ENCODE data around the gene KDM1A.

The KDM1A gene

DNA sequence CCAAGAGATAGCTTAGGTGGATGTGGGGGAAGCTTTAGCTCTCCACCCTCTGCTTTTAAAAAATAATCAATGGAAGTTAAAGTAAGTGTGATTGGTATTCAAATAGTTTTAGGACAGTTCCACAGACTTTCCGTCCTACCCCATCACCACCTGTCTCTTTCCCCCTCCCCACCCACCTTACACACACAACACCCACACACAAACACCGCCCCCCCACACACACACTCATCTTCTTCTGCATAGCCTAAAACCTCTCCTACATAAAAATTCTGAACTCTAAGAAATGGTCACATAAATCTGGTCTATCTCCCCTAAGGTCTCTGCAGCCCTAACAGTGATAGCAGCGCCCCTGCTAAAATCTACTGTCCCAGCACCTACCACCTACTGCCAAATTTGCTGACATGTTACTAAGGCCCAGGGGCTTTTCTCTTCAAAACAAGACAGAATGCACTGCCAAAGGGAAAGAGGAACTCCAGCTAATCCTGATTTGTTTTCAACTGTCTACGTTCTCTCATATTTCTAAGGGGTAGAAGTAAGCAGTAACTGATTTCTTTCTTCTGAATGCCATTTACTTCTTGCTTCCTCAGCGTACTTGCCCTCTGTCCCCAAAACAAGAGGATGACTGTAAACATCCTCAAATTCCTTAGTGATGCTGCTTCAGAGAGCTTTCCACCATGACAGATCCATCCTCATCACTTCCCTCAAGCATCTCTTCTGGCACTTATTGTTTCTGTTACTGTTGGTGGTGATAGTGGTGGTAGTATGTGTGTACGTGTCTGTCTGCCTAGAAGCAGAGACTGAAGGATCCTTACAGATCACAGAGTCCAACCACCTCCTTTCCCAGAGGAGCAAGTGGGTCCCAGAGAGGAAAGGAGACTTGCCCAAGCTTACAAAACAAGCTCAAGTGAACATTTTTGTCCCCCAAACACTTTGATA is 92.6 kb downstream of the KDM1A start:
- no peak for DNase-seq

DNA sequence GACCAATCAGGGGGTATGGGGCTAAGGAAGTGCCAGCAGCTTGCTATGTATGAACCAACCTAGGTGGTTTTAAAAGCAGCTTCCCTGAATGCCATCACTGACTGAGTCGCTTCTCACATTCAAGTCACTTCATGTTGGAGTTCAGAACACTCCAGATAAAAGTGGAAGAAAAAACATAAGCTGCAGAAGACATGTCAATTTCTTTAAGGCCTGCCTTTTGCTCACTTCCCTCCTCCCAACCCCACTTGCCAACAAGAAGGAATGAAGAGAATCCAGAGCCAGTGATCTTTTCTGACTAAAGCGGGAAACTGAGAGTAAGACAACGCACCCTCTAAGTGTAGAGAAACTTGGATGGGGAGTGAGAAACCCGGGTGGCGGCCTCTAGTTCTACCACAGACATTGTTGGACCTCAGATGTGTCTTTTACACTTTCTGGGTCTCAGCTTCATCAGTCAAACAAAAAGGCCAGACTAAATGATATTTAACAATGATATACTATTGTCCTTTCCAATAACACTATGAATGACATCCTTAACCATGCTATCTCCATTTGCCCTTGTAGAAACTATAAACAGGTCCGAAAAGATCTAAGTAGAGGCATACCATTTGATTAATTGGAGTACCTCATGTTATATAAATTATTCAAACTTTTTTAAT is 95.3 kb downstream of the KDM1A start:
- DNase-seq: no peak

DNA sequence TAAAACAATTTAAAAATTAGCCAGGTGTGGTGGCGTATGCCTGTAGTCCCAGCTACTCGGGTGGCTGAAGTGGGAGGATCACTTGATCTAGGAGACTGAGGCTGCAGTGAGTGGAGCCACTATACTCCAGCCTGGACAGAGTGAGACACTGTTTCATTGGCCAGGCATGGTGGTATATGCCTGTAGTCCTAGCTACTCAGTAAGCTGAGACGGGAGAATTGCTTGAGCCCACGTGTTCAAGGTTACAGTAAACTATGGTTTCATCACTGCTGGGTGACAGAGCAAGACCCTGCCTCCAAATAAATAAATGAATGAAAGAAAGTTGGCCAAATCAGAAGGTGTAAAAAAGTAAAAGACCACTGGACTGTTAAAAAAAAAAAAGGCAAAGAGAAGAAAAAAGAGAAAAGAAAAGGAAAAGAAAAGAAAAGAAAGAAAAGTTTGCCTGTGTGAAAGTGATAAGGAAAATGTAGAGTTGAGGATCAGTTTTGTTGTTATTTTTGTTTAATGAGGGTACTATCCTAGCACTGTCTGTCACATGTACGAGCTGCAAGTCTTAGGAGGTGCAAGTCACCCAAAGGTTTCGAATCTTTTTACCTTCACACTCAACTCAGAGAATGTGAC is 97.1 kb downstream of the KDM1A start:
- DNase-seq: no peak

DNA sequence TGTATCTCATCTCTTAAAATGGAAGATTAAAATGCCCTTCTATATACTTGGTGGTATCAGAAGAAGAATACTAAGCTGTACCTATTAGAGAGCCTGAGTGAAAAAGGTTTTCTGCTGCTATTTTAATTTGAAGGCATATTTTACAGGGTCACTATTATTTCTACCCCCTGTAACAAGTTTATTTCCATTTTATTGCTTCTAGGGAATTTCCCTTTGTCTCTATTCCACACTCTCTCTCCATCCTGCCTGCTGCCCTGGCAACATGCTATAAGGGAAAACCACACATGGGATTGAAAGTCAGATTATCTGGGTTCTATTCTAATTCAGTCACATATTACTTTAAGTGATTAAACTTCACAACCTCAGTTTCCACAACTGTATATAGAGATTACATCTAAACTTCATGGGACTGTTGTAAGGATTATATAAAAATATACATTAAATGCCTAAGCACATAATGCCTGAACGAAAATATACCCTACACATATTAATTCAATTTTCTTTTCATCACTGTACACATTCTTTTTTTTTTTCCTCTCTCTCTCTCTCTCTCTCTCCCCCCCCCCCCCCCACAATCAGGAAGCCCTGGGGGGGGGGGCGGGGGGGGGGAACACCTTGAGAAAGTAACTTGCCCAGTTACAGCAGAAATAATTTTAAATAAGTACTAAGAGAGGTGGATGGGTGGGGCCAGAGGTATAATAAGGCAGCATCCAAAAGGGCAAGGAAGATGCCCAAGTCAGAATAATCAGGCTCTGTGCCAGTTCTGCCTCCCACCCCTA is 97.8 kb downstream of the KDM1A start:
- no peak for DNase-seq

DNA sequence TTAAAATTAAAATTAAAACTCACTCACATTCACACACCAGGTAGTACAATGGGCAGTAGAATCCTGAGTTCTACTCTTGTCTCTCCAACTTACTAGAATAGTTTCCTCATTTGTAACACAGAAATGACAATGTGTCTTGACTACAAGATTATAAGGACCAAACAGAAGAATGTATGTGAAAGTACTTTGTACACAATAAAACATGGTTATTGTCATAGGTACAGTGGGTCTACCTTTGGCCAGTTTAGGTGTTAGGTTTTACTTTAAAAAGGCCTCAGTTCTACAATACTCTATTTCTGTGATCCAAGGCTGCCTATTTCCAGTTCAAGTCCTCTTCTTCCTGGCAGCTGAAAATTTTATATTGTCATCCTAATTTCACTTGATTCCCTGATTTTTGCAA is 99.1 kb downstream of the KDM1A start:
- no peak for DNase-seq

DNA sequence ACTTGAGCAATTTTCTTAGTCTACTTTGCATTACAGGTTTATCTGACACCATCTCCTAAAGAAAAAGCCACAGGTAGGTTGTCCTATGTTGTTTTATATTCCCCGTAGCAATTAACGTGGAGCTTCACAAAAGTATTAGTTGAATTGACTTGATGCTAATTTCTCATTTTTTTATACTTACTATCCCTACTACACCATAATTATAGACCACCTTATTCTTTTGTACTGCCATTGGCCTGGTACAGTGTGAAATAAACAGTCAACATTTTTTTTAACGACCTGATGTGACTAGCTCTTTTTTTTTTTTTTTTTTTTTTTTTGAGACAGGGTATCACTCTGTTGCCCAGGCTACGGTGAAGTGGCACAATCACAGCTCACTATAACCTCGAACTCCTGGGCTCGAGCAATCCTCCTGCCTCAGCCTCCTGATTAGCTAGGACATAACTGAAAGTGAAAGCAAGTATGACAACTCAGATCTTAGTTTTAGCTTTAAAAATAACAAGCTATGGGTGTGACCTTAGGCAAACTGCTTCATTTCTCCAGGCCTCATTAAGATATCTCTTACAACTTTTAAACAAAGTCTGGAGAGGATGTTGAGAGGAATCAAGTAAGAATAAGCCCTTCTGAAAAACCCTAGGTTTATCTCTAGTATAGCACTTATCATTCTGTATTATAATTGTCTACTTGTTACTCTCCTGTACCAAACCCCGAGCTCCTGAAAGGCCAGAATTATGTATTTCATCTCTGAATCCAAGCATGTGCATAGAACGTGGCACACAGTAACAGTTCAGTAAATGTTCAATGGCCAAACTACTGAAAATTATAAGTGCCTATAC is 99.9 kb downstream of the KDM1A start:
- DNase-seq: no peak

DNA sequence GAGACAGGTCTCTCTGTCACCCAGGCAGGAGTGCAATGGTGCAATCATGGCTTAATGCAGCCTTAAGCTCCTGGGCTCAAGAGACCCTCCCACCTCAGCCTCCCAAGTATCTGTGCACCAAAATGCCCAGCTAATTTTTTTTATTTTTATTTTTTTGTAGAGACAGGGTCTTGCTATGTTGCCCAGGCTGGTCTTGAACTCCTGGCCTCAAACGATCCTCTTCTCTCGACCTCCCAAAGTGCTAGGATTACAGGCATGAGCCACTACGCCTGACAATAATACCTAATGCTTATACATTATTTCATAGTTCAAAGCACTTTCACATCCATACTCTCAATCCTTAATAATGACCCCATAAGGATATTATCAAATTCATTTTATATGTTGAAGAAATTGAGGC is 101.1 kb downstream of the KDM1A start:
- DNase-seq: no peak

DNA sequence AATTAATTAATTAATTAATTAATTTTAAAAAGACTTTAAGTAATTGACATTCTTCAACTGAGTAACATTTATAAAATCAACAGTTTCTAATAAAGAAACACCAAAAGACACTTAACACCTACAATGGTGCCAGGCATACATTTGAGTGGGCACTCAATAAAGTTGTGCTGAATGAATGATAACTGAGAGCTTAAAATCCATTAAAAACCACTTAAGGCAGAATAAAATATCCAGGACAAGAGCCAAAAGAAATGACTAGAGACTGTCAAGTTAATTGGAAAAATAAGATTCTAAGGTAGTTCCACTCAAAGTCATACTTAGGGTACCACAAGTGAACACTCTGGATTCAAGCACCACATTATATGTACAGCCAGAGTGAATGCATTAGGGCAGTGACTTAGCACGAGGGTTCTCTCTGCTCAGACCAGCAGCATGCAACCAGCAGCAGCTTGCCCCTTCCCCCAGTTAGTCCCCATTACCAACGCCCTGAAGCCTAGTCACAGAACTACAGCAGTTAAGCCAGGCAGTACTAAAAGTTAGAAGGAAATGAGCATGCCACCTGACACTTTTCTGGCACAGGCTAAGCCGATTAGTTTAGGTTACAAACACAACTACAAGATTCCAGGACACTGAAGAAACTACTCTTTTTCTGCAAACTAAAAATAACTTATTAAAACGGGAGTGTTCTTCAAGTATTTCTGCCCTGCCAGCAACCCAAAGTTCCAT is 102.9 kb downstream of the KDM1A start:
- DNase-seq: no peak

DNA sequence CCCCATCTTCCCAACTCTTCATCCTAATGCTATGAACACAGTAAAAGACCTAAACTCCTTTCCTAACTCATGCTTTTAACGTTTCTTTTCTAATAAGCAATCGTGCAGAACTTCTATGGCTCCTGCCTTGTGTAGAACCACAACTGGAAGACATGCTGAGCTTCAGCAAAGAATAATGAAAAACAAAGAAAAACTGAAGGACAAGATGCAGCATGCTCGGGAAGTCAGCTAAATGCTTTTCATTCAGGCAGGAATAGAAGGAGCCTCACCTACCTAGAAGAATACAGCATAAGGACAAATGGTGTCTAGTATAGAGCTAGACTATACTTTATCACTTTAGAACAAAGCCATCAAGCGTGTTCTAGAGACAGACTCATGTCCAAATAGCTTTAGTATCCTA is 103.5 kb downstream of the KDM1A start:
- DNase-seq: no peak

DNA sequence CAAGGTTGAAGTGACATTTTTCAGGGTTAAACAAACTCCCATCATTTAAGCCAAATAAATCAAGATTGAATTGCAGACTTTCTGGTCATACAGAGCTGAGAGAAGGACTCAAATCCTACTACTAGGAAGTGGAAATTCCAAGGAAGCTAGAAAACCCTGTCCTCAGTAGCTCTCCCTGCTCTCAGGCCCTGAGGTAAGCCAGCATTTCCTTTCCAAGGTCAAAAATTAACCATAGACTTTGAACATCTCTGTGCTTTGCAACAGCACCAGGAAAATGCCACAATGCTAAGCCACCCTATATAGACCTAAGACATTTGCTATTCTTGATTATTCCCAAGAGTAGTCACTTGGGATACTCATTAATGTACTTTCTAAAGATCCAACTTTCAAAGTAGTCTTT is 104.3 kb downstream of the KDM1A start:
- DNase-seq: no peak

DNA sequence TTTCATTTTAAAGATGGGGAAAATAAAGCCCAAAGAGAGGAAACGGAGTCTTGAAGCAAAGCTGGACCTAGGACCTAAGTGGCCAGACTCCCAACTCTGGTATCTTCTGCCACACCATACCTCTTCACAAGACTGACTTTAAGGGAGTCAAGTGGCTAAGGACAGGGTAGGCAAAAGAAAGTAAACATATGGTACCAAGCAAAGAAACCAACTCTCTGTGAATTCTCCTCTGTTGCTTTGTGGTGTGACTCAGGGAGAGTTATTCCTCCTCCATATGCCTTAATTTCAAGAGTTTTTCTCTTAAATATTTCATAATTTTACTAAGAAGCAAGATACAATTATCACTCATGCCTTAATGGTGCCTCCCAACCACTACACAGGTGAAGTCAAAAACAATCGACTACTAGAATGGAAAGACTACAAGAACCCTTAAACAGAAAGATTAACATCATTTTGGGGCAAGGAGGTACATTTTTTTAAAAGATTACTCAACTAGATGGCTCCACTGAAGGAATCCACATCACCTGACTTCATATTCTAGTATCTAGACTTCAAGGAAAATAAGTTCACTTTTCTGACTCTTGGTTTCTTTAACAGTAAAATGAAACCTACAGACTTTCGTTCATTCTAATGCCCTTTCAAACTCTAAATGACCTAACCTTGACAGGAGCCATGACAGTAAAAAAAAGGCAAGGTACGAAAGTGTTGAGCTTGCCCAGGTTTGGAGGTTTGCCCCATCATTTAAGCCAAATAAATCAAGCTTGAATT is 105.2 kb downstream of the KDM1A start:
- DNase-seq: no peak

DNA sequence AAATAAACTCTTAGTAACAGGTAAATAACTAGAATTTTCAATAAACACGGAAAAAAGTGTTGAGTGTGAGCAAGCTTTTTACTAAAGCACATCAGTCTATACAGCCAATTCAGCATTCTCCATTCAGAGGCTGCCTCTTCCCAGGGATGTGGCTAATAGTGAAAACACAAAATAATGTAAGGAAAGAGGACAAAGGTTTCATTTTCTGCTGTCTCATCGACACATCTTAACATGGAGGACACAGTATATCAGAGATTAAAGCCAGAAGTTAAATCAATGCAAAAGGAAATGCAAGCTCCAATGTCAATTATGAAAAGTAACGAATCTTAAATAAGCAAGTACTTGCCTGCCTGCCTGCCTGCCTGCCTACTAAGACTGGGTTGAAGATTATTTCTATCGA is 106.2 kb downstream of the KDM1A start:
- DNase-seq: no peak

DNA sequence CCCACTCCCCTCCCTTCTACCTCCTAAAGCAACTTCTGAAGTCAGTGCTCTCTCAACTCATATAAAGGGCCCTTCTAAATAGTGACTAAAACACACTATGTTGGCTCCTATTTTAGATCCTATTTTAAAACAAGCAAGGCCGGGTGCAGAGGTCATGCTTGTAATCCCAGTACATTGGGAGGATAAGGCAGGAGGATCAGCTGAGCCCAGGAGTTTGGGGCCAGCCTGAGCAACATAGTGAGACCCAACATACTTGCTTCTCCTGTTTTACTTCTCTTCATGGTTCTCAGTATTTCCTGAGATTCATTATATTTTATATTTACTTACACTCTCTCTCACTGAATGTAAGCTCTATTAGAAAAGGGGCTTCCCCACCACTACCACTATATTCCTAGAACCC is 106.9 kb downstream of the KDM1A start:
- no peak for DNase-seq

DNA sequence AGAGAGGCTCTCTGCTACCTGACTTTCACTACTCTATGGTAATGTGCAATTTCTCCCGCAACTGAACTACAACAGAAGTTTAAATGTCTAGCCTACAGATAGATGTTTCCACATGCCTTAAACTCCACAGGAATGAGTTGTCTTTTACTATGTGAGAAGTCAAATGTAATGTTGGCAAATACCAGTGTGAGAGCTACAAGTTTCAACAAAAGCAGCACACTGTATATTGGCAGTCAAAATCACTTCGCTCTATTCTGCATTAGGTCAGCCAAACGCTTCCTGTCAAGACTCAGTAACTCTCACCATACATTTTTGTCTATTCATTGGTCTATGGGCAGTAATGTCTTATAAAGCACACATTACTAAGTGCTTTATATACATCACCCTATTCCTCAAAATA is 107.5 kb downstream of the KDM1A start:
- DNase-seq: no peak

DNA sequence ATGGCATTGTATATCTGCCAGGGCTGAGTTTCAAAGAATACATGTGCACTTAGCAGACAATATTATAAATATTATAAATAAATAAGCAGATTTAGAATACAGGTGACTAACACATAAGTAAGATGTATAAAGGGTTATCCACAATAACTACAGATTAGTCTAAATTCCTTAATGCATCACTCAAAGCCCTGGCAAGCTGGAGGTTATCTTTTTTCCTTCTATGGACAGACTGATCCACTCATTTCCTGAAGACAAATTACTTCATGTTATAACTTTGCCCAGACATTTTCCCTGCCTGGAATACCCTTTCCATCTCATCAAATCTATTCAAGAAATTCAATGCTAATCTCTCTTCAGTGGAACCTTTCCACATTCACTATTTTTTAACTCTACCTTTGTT is 110.6 kb downstream of the KDM1A start:
- no peak for DNase-seq

DNA sequence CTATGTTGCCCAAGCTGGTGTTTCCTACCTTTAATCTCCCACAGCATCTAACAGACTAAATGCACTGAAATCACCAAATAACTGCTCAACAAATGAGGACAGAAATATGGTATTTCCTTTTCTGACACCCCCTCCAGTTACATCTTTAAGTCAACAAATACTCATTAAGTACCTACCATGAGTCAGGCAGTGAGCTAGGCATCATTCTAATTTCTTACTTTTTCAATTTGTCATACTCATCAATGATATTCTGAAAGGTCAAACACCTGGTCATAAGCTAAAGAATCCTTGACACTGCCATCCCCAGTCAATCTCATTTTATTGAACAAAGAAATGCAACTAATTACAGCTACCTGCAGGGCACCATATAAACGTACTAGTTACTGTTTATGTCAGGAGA is 112.8 kb downstream of the KDM1A start:
- no peak for DNase-seq
